Stimulated activated naive CD8-positive, alpha-beta T cell treated with anti-CD3 and anti-CD28 coated beads, Interleukin-15, amount 100 ng/mL, for 72 hours (primary cell): ENCODE measurements around the gene REV3L.

Source experiments
- ATAC-seq: fragments of 150-1000 bp; cut with Tn5 transposase; 2 replicates; pipeline ENCODE4 v1.10.0; 2021; ENCODE audit warnings: mild to moderate bottlenecking, moderate library complexity
- DNase-seq, 2 donors: peaks; one replicate each; pipeline ENCODE4 v3.0.0; 2021 to 2022
- H3K27ac Mint-ChIP-seq, 2 donors: one replicate each; pipeline ENCODE4 v1.8.0; 2022; ENCODE audit warnings: mild to moderate bottlenecking in 2 of 2, mixed read lengths in 2 of 2, moderate library complexity in 2 of 2
- H3K27me3 Mint-ChIP-seq: one replicate; pipeline ENCODE4 v1.8.0; 2022; ENCODE audit warnings: mixed read lengths
- H3K4me1 Mint-ChIP-seq: one replicate; pipeline ENCODE4 v1.8.0; 2022; ENCODE audit warnings: mild to moderate bottlenecking, mixed read lengths
- H3K4me3 Mint-ChIP-seq, 2 donors: one replicate each; pipeline ENCODE4 v1.8.0; 2022; ENCODE audit warnings: mild to moderate bottlenecking in 2 of 2, mixed read lengths in 2 of 2, moderate library complexity in 1 of 2
- H3K9me3 Mint-ChIP-seq, 2 donors: one replicate each; pipeline ENCODE4 v1.8.0; 2022; ENCODE audit warnings: mixed read lengths in 2 of 2

Gene REV3L

GRCh38 chr6:111406200-111406721, 76.8 kb downstream of the REV3L start:
- ATAC-seq: peak; percentile 92
- H3K27me3 Mint-ChIP-seq: no peaks in the 10 kb centered on the region
- no peak for DNase-seq
- peak overlapping the region in 1 of 2 donors; percentile 8 for H3K27ac Mint-ChIP-seq
- H3K9me3 Mint-ChIP-seq: no peaks in the 10 kb centered on the region
- peaks cover 31% of the 10 kb centered on the region for H3K4me1 Mint-ChIP-seq
- no peak overlapping the region for H3K4me3 Mint-ChIP-seq

GRCh38 chr6:111403388-111403787, 79.6 kb downstream of the REV3L start:
- Mint-ChIP-seq H3K9me3 (no peaks in the 10 kb centered on the region), H3K4me3 (no peak overlapping the region), H3K4me1 (peaks cover 15% of the 10 kb centered on the region), H3K27ac (peak overlapping the region in 1 of 2 donors; percentile 75), H3K27me3 (no peaks in the 10 kb centered on the region)
- DNase-seq (no peak), ATAC-seq (no peak)

- Mint-ChIP-seq H3K27ac (no peak overlapping the region), H3K4me3 (no peak overlapping the region), H3K27me3 (no peaks in the 10 kb centered on the region), H3K9me3 (no peaks in the 10 kb centered on the region), H3K4me1 (no peaks in the 10 kb centered on the region)
- no peak for DNase-seq
- peak; percentile 83 for ATAC-seq
Observed at GRCh38 chr6:111399626-111400025, 83.4 kb downstream of the REV3L start.

GRCh38 chr6:111388681-111389080, 94.3 kb downstream of the REV3L start:
- no peak for DNase-seq
- H3K27ac Mint-ChIP-seq: no peak overlapping the region
- no peak for ATAC-seq
- no peaks in the 10 kb centered on the region for H3K27me3 Mint-ChIP-seq
- no peak overlapping the region for H3K4me3 Mint-ChIP-seq
- H3K4me1 Mint-ChIP-seq: no peaks in the 10 kb centered on the region
- no peaks in the 10 kb centered on the region for H3K9me3 Mint-ChIP-seq

GRCh38 chr6:111382476-111383294, 100.3 kb downstream of the REV3L start:
- Mint-ChIP-seq H3K4me3 (no peak overlapping the region), H3K27ac (no peak overlapping the region), H3K4me1 (no peaks in the 10 kb centered on the region), H3K9me3 (no peaks in the 10 kb centered on the region), H3K27me3 (no peaks in the 10 kb centered on the region)
- DNase-seq (no peak), ATAC-seq (no peak)

GRCh38 chr6:111381728-111382127, 101.3 kb downstream of the REV3L start:
- Mint-ChIP-seq H3K27ac (no peak overlapping the region), H3K4me3 (no peak overlapping the region), H3K9me3 (no peaks in the 10 kb centered on the region), H3K4me1 (no peaks in the 10 kb centered on the region), H3K27me3 (no peaks in the 10 kb centered on the region)
- no peak for DNase-seq
- ATAC-seq: no peak

- Mint-ChIP-seq H3K4me3 (no peak overlapping the region), H3K27ac (no peak overlapping the region), H3K27me3 (no peaks in the 10 kb centered on the region), H3K4me1 (no peaks in the 10 kb centered on the region), H3K9me3 (no peaks in the 10 kb centered on the region)
- ATAC-seq (no peak), DNase-seq (no peak)
Observed at GRCh38 chr6:111381123-111381522, 101.9 kb downstream of the REV3L start.

- no peak overlapping the region for H3K4me3 Mint-ChIP-seq
- H3K27me3 Mint-ChIP-seq: no peaks in the 10 kb centered on the region
- no peaks in the 10 kb centered on the region for H3K4me1 Mint-ChIP-seq
- ATAC-seq (no peak), DNase-seq (no peak)
- H3K27ac Mint-ChIP-seq: no peak overlapping the region
- no peaks in the 10 kb centered on the region for H3K9me3 Mint-ChIP-seq
Observed at GRCh38 chr6:111379831-111380230, 103.2 kb downstream of the REV3L start.

GRCh38 chr6:111379302-111379701, 103.7 kb downstream of the REV3L start:
- ATAC-seq: no peak
- no peaks in the 10 kb centered on the region for H3K27me3 Mint-ChIP-seq
- no peak overlapping the region for H3K27ac Mint-ChIP-seq
- no peaks in the 10 kb centered on the region for H3K9me3 Mint-ChIP-seq
- no peak for DNase-seq
- no peaks in the 10 kb centered on the region for H3K4me1 Mint-ChIP-seq
- no peak overlapping the region for H3K4me3 Mint-ChIP-seq

- ATAC-seq: no peak
- no peaks in the 10 kb centered on the region for H3K27me3 Mint-ChIP-seq
- no peak for DNase-seq
- H3K4me3 Mint-ChIP-seq: no peak overlapping the region
- no peaks in the 10 kb centered on the region for H3K9me3 Mint-ChIP-seq
- H3K4me1 Mint-ChIP-seq: no peaks in the 10 kb centered on the region
- H3K27ac Mint-ChIP-seq: no peak overlapping the region
Observed at GRCh38 chr6:111377558-111378120, 105.4 kb downstream of the REV3L start.

- ATAC-seq: peak; percentile 89
Observed at GRCh38 chr6:111367393-111368088, 115.5 kb downstream of the REV3L start.

GRCh38 chr6:111361648-111362047, 121.4 kb downstream of the REV3L start:
- H3K27ac Mint-ChIP-seq: no peak overlapping the region
- H3K4me3 Mint-ChIP-seq: no peak overlapping the region
- no peaks in the 10 kb centered on the region for H3K4me1 Mint-ChIP-seq
- H3K27me3 Mint-ChIP-seq: no peaks in the 10 kb centered on the region
- DNase-seq (no peak), ATAC-seq (no peak)
- H3K9me3 Mint-ChIP-seq: no peaks in the 10 kb centered on the region

More at GRCh38 chr6:111367393-111368088, 115.5 kb downstream of the REV3L start:
- DNase-seq: peak in 1 of 2 donors; percentile 19
- Mint-ChIP-seq H3K9me3 (no peaks in the 10 kb centered on the region), H3K4me1 (peaks cover 11% of the 10 kb centered on the region), H3K27ac (peak overlapping the region in 1 of 2 donors; percentile 6), H3K27me3 (no peaks in the 10 kb centered on the region), H3K4me3 (no peak overlapping the region)

GRCh38 chr6:111358454-111358853, 124.6 kb downstream of the REV3L start:
- no peak for DNase-seq
- H3K4me3 Mint-ChIP-seq: no peak overlapping the region
- no peak overlapping the region for H3K27ac Mint-ChIP-seq
- no peaks in the 10 kb centered on the region for H3K4me1 Mint-ChIP-seq
- ATAC-seq: no peak
- H3K9me3 Mint-ChIP-seq: no peaks in the 10 kb centered on the region
- H3K27me3 Mint-ChIP-seq: no peaks in the 10 kb centered on the region

- DNase-seq: no peak
- H3K4me3 Mint-ChIP-seq: no peak overlapping the region
- no peaks in the 10 kb centered on the region for H3K4me1 Mint-ChIP-seq
- no peak overlapping the region for H3K27ac Mint-ChIP-seq
- ATAC-seq: no peak
- no peaks in the 10 kb centered on the region for H3K27me3 Mint-ChIP-seq
- no peaks in the 10 kb centered on the region for H3K9me3 Mint-ChIP-seq
Observed at GRCh38 chr6:111357705-111358104, 125.3 kb downstream of the REV3L start.

GRCh38 chr6:111356551-111356950, 126.5 kb downstream of the REV3L start:
- H3K9me3 Mint-ChIP-seq: no peaks in the 10 kb centered on the region
- ATAC-seq (no peak), DNase-seq (no peak)

More at GRCh38 chr6:111356551-111356950, 126.5 kb downstream of the REV3L start:
- Mint-ChIP-seq H3K4me1 (no peaks in the 10 kb centered on the region), H3K27me3 (no peaks in the 10 kb centered on the region), H3K27ac (no peak overlapping the region), H3K4me3 (no peak overlapping the region)
